WTC11 (cell line): ENCODE data around the gene PRND. TPM values are rescaled to one million over a fixed set of nuclear protein-coding genes. Genes with fewer than 3 reads are reported as not detected.
"Not testable (repeated sequence)": the region's sequence is repeated elsewhere in the genome, so short reads cannot be mapped to it uniquely, and the experiment has no call there.

Experiments
- ATAC-seq: fragments of 200-7000 bp; cut with Tn5 transposase; 2 replicates; pipeline ENCODE4 v1.10.0; 2021; ENCODE audit warnings: mild to moderate bottlenecking, moderate library complexity
- CTCF ChIA-PET: fragments of 300-600 bp; sonication (Branson Sonifier 250); formaldehyde crosslinking; loops from one replicate; lab custom pipeline; 2021; ENCODE audit warnings: antibody characterized with exemption; lab: Charles Lee
- POLR2A ChIA-PET: fragments of 350-600 bp; sonication (Branson Sonifier 250); formaldehyde crosslinking; loops from one replicate; lab custom pipeline; 2021; ENCODE audit warnings: antibody characterized with exemption; lab: Charles Lee
- DNase-seq: peaks from one replicate; pipeline ENCODE4 v3.0.0; 2021; ENCODE audit warnings: low spot score
- H3K27ac Mint-ChIP-seq: 2 replicates; pipeline ENCODE4 v1.8.0; 2021; ENCODE audit warnings: mixed read lengths
- H3K27me3 Mint-ChIP-seq: 2 replicates; pipeline ENCODE4 v1.8.0; 2021; ENCODE audit warnings: low read depth, mild to moderate bottlenecking, moderate library complexity, mixed read lengths
- H3K36me3 Mint-ChIP-seq: 2 replicates; pipeline ENCODE4 v1.8.0; 2021; ENCODE audit warnings: mixed read lengths
- H3K4me1 Mint-ChIP-seq: 2 replicates; pipeline ENCODE4 v1.8.0; 2022; ENCODE audit warnings: mixed read lengths
- H3K4me3 Mint-ChIP-seq: 2 replicates; pipeline ENCODE4 v1.8.0; 2021; ENCODE audit warnings: mild to moderate bottlenecking, moderate library complexity, mixed read lengths
- H3K9me3 Mint-ChIP-seq: 2 replicates; pipeline ENCODE4 v1.8.0; 2021; ENCODE audit warnings: mixed read lengths
- CBFB ChIP-seq: sonication (generic); formaldehyde crosslinking; IDR thresholded peaks from 2 replicates; pipeline ENCODE4 v1.8.1; 2022; ENCODE audit warnings: mild to moderate bottlenecking, low read depth, missing genetic modification reagents
- CREB1 ChIP-seq: sonication (generic); formaldehyde crosslinking; IDR thresholded peaks from 2 replicates; pipeline ENCODE4 v1.8.0; 2023; ENCODE audit warnings: mild to moderate bottlenecking, missing genetic modification reagents
- E2F5 ChIP-seq: sonication (generic); formaldehyde crosslinking; IDR thresholded peaks from 2 replicates; pipeline ENCODE4 v1.8.1; 2022; ENCODE audit warnings: mild to moderate bottlenecking, moderate library complexity, missing genetic modification reagents
- FOXK1 ChIP-seq: sonication (generic); formaldehyde crosslinking; IDR thresholded peaks from 2 replicates; pipeline ENCODE4 v1.8.0; 2022; ENCODE audit warnings: mild to moderate bottlenecking, moderate library complexity, missing genetic modification reagents
- NFE2L1 ChIP-seq: sonication (generic); formaldehyde crosslinking; IDR thresholded peaks from 2 replicates; pipeline ENCODE4 v1.8.1; 2023; ENCODE audit warnings: missing genetic modification reagents
- PRRX2 ChIP-seq: fragments of 250-450 bp; sonication (Bioruptor Pico); IDR thresholded peaks from 2 replicates; pipeline ENCODE4 v1.8.0; 2021; ENCODE audit warnings: mild to moderate bottlenecking
- STAT6 ChIP-seq: sonication (generic); formaldehyde crosslinking; conservative IDR thresholded peaks from 2 replicates; pipeline ENCODE4 v1.8.1; 2023; ENCODE audit warnings: mild to moderate bottlenecking, low read depth, missing genetic modification reagents, moderate library complexity
- TP53 ChIP-seq: sonication (generic); formaldehyde crosslinking; IDR thresholded peaks from 2 replicates; pipeline ENCODE4 v1.8.1; 2023; ENCODE audit warnings: mild to moderate bottlenecking, missing genetic modification reagents
- USF1 ChIP-seq: sonication (generic); formaldehyde crosslinking; IDR thresholded peaks from 2 replicates; pipeline ENCODE4 v1.8.0; 2022; ENCODE audit warnings: mild to moderate bottlenecking, missing genetic modification reagents
- ZNF121 ChIP-seq: sonication (generic); formaldehyde crosslinking; IDR thresholded peaks from 2 replicates; pipeline ENCODE4 v1.8.0; 2023; ENCODE audit warnings: missing genetic modification reagents
- ZNF219 ChIP-seq: sonication (generic); formaldehyde crosslinking; IDR thresholded peaks from 2 replicates; pipeline ENCODE4 v1.8.0; 2023; ENCODE audit warnings: missing genetic modification reagents, mild to moderate bottlenecking, borderline replicate concordance
- ZNF396 ChIP-seq: fragments of 250-450 bp; sonication (Bioruptor Pico); IDR thresholded peaks from 2 replicates; pipeline ENCODE4 v1.8.0; 2021; ENCODE audit warnings: mild to moderate bottlenecking, moderate library complexity, borderline replicate concordance
- ZNF416 ChIP-seq: fragments of 250-450 bp; sonication (Bioruptor Pico); IDR thresholded peaks from 2 replicates; pipeline ENCODE4 v1.9.0; 2021; ENCODE audit warnings: mild to moderate bottlenecking, inconsistent platforms
- total RNA-seq: library from RNA; stranded (reverse); gene quantifications from 3 replicates; pipeline ENCODE4 v1.2.3, GENCODE V29; 2021
- TF ChIP-seq, protein P1 (sequence below): sonication (generic); formaldehyde crosslinking; IDR thresholded peaks from 2 replicates; pipeline ENCODE4 v1.8.1; 2022; ENCODE audit warnings: low read depth, mild to moderate bottlenecking, moderate library complexity, missing genetic modification reagents, borderline replicate concordance
- TF ChIP-seq, protein P2 (sequence below): fragments of 200-600 bp; IDR thresholded peaks from 2 replicates; pipeline ENCODE4 v1.8.0; 2022; ENCODE audit warnings: antibody characterized with exemption
- TF ChIP-seq, protein P3 (sequence below): sonication (generic); formaldehyde crosslinking; IDR thresholded peaks from 2 replicates; pipeline ENCODE4 v1.8.1; 2023; ENCODE audit warnings: mild to moderate bottlenecking, missing genetic modification reagents, moderate library complexity
- TF ChIP-seq, protein P4 (sequence below): fragments of 250-450 bp; sonication (Bioruptor Pico); IDR thresholded peaks from 2 replicates; pipeline ENCODE4 v1.9.0; 2021; ENCODE audit warnings: mild to moderate bottlenecking

Gene PRND
- total RNA-seq, 1 experiment from 2014 or later: 0.04 TPM

DNA sequence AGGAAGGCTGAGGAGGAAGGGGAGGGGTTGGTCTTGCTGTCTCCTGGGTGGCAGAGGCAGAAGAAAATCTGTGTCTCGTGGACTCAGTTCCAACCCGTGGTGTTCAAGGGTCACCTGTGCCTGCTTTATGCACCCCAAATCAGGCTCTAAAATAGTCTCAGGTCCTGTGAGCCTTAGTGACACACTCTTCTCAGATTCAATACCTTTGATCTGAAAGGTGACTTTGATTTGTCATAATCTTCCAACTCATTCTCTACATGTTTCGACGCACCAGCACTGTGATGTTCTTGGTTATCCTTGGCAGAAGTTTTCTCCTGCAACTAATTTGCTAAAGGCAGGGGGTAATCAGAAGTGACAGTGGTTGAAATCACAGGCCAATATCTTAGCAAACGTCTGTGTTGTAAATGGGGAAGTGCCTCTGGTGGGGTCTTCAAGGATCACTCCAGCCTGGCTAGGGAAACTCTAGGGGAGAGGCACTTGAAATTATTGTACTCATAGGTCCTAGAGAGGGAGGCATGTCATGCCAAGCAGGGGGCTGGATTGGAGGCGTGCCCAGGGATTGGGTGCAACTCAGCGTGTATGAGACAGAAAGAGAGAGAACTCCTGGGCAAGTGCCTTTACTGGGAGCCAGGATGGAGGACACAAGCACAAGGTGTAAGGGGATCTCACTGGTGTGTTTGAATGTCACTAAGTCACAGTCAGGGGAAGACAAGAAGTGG lies 19.0 kb upstream of the PRND start:
- ChIA-PET POLR2A (no interaction called here), CTCF (interaction anchor here (1.5 kb wide), 1 partner anchor 56 kb away, joined by 3 read pairs; no protein-coding TSS in a partner anchor)
- H3K36me3 Mint-ChIP-seq: peaks cover 7% of the 10 kb centered on the region
- no peaks in the 10 kb centered on the region; the same call in 1 of the 2 replicates for H3K9me3 Mint-ChIP-seq
- H3K4me1 Mint-ChIP-seq: peaks cover 36% of the 10 kb centered on the region
- H3K27ac Mint-ChIP-seq: peak overlapping the region; percentile 10; the same call in 1 of the 2 replicates
- H3K27me3 Mint-ChIP-seq: no peaks in the 10 kb centered on the region; the same call in 1 of the 2 replicates
- no peak overlapping the region for H3K4me3 Mint-ChIP-seq
- no peak for DNase-seq
- ATAC-seq: no peak
- TF ChIP-seq CREB1: no peak
- TF ChIP-seq ZNF416 (CRISPR knock-in tag): no peak
- no peak for TF ChIP-seq FOXK1 (CRISPR knock-in tag)
- no peak for TF ChIP-seq NFE2L1
- TF ChIP-seq CBFB (CRISPR knock-in tag): no peak
- TF ChIP-seq ZNF396: no peak
- no peak for TF ChIP-seq ZNF219 (CRISPR knock-in tag)
- TF ChIP-seq STAT6 (CRISPR knock-in tag): no peak
- TF ChIP-seq, protein P1, sequence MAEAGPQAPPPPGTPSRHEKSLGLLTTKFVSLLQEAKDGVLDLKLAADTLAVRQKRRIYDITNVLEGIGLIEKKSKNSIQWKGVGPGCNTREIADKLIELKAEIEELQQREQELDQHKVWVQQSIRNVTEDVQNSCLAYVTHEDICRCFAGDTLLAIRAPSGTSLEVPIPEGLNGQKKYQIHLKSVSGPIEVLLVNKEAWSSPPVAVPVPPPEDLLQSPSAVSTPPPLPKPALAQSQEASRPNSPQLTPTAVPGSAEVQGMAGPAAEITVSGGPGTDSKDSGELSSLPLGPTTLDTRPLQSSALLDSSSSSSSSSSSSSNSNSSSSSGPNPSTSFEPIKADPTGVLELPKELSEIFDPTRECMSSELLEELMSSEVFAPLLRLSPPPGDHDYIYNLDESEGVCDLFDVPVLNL (CRISPR knock-in tag): no peak
- TF ChIP-seq TP53 (CRISPR knock-in tag): no peak
- TF ChIP-seq, protein P2, sequence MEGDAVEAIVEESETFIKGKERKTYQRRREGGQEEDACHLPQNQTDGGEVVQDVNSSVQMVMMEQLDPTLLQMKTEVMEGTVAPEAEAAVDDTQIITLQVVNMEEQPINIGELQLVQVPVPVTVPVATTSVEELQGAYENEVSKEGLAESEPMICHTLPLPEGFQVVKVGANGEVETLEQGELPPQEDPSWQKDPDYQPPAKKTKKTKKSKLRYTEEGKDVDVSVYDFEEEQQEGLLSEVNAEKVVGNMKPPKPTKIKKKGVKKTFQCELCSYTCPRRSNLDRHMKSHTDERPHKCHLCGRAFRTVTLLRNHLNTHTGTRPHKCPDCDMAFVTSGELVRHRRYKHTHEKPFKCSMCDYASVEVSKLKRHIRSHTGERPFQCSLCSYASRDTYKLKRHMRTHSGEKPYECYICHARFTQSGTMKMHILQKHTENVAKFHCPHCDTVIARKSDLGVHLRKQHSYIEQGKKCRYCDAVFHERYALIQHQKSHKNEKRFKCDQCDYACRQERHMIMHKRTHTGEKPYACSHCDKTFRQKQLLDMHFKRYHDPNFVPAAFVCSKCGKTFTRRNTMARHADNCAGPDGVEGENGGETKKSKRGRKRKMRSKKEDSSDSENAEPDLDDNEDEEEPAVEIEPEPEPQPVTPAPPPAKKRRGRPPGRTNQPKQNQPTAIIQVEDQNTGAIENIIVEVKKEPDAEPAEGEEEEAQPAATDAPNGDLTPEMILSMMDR: no peak
- TF ChIP-seq, protein P3, sequence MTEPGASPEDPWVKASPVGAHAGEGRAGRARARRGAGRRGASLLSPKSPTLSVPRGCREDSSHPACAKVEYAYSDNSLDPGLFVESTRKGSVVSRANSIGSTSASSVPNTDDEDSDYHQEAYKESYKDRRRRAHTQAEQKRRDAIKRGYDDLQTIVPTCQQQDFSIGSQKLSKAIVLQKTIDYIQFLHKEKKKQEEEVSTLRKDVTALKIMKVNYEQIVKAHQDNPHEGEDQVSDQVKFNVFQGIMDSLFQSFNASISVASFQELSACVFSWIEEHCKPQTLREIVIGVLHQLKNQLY: no peak

DNA sequence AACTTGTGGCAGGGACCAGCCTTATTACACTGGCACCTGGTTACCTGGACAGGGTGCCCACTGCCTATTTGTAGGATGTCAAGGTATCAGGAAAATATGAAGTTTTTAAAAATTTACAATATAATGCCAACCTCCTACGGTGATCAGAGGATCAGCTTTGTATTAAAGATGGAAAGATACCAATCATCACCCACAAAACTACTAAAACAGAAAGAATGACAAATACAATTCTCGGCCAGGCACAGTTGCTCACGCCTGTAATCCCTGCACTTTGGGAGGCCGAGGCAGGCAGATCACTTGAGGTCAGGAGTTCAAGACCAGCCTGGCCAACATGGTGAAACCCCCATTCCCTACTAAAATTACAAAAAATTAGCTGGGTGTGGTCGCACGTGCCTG lies 18.4 kb upstream of the PRND start:
- Mint-ChIP-seq H3K27me3 (no peaks in the 10 kb centered on the region; the same call in 1 of the 2 replicates), H3K4me3 (no peak overlapping the region), H3K9me3 (peaks cover 4% of the 10 kb centered on the region; the same call in 1 of the 2 replicates), H3K4me1 (peaks cover 30% of the 10 kb centered on the region), H3K27ac (no peak overlapping the region; the same call in 1 of the 2 replicates), H3K36me3 (peaks cover 7% of the 10 kb centered on the region)
- ChIA-PET CTCF (interaction anchor here (0.9 to 1.5 kb wide), 2 partner anchors 56 to 90 kb away, joined by 3 to 6 read pairs; no protein-coding TSS in a partner anchor), POLR2A (no interaction called here)
- TF ChIP-seq ZNF121 (CRISPR knock-in tag) (no peak), E2F5 (CRISPR knock-in tag) (no peak), PRRX2 (CRISPR knock-in tag) (no peak), USF1 (CRISPR knock-in tag) (no peak)
- TF ChIP-seq, protein P4, sequence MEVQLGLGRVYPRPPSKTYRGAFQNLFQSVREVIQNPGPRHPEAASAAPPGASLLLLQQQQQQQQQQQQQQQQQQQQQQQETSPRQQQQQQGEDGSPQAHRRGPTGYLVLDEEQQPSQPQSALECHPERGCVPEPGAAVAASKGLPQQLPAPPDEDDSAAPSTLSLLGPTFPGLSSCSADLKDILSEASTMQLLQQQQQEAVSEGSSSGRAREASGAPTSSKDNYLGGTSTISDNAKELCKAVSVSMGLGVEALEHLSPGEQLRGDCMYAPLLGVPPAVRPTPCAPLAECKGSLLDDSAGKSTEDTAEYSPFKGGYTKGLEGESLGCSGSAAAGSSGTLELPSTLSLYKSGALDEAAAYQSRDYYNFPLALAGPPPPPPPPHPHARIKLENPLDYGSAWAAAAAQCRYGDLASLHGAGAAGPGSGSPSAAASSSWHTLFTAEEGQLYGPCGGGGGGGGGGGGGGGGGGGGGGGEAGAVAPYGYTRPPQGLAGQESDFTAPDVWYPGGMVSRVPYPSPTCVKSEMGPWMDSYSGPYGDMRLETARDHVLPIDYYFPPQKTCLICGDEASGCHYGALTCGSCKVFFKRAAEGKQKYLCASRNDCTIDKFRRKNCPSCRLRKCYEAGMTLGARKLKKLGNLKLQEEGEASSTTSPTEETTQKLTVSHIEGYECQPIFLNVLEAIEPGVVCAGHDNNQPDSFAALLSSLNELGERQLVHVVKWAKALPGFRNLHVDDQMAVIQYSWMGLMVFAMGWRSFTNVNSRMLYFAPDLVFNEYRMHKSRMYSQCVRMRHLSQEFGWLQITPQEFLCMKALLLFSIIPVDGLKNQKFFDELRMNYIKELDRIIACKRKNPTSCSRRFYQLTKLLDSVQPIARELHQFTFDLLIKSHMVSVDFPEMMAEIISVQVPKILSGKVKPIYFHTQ (CRISPR knock-in tag): no peak
- DNase-seq (no peak), ATAC-seq (no peak)

DNA sequence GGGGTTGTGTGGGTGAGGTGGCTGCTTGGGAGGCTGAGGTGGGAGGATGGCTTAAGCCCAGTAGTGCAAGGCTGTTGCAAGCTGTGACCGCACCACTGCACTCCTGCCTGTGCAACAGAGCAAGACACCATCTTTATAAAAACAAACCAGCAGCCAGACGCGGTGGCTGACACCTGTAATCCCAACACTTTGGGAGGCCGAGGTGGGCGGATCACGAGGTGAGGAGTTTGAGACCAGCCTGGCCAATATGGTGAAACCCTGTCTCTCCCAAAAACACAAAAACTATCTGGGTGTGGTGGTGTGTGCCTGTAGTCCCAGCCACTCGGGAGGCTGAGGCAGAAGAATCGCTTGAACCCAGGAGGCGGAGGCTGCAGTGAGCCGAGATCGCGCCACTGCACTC lies 14.8 kb upstream of the PRND start:
- ATAC-seq, H3K27me3 Mint-ChIP-seq, H3K4me3 Mint-ChIP-seq, H3K27ac Mint-ChIP-seq, CTCF ChIA-PET, H3K36me3 Mint-ChIP-seq, POLR2A ChIA-PET, DNase-seq: not testable (repeated sequence)
- H3K9me3 Mint-ChIP-seq: peaks cover 11% of the 10 kb centered on the region
- H3K4me1 Mint-ChIP-seq: peaks cover 37% of the 10 kb centered on the region
